PC-9 (cell line): ENCODE results near the gene ABCA7. TPM values are rescaled to one million over a fixed set of nuclear protein-coding genes. Genes with fewer than 3 reads are reported as not detected.

Experiments used
- BruUV-seq: library from RNA; stranded (reverse); fragments of 400-500 nt; replicated peaks from 2 replicates; lab custom pipeline; 2021; lab: Mats Ljungman, UMichigan
- CTCF ChIA-PET: fragments of 300-600 bp; sonication (Branson Sonifier 250); formaldehyde crosslinking; loops from one replicate; lab custom pipeline; 2022; ENCODE audit warnings: antibody characterized with exemption; lab: Charles Lee
- POLR2A ChIA-PET: fragments of 300-600 bp; sonication (Branson Sonifier 250); formaldehyde crosslinking; loops from one replicate; lab custom pipeline; 2022; ENCODE audit warnings: antibody characterized with exemption; ENCODE audit not compliant: unreplicated experiment; lab: Charles Lee
- DNase-seq, 2 experiments: peaks; one replicate each; pipeline versions ENCODE4 v3.0.0 to v3.0.0-alpha.2; 2015 to 2022; ENCODE audit warnings: mixed read lengths in 1 of 2
- H2AFZ ChIP-seq: fragments of 200-600 bp; sonication (generic); 2 replicates; pipeline ENCODE4 v1.8.1; 2017; ENCODE audit warnings: antibody characterized with exemption
- H3F3A ChIP-seq: fragments of 200-600 bp; sonication (generic); 2 replicates; pipeline ENCODE4 v1.8.1; 2017; ENCODE audit warnings: antibody characterized with exemption, mild to moderate bottlenecking, low read depth; ENCODE audit not compliant: insufficient read depth
- H3K27ac ChIP-seq: fragments of 200-600 bp; sonication (generic); 2 replicates; pipeline ENCODE4 v1.6.1; 2016; ENCODE audit warnings: mixed run types
- H3K27me3 ChIP-seq: fragments of 200-600 bp; sonication (generic); 2 replicates; pipeline ENCODE4 v1.6.1; 2016; ENCODE audit warnings: low read depth, mixed run types; ENCODE audit not compliant: insufficient read depth
- H3K36me3 ChIP-seq: fragments of 200-600 bp; sonication (generic); 2 replicates; pipeline ENCODE4 v1.6.1; 2016; ENCODE audit warnings: low read depth, mixed run types
- H3K4me1 ChIP-seq: fragments of 200-600 bp; sonication (generic); replicated peaks from 2 replicates; pipeline ENCODE4 v1.6.1; 2016; ENCODE audit warnings: mixed run types; ENCODE audit not compliant: insufficient read depth
- H3K4me2 ChIP-seq: fragments of 200-600 bp; sonication (generic); 2 replicates; pipeline ENCODE4 v1.6.1; 2017; ENCODE audit warnings: mixed run types
- H3K4me3 ChIP-seq: fragments of 200-600 bp; sonication (generic); 2 replicates; pipeline ENCODE4 v1.6.1; 2016; ENCODE audit warnings: mixed run types
- H3K79me2 ChIP-seq: fragments of 200-600 bp; sonication (generic); 2 replicates; pipeline ENCODE4 v1.6.1; 2017; ENCODE audit warnings: low read depth, mixed run types
- H3K9me2 ChIP-seq: fragments of 200-600 bp; sonication (generic); 2 replicates; pipeline ENCODE4 v1.8.1; 2017; ENCODE audit warnings: mild to moderate bottlenecking; ENCODE audit not compliant: insufficient read depth
- H3K9me3 ChIP-seq: fragments of 200-600 bp; sonication (generic); 2 replicates; pipeline ENCODE4 v1.8.1; 2016; ENCODE audit warnings: low read depth; ENCODE audit not compliant: insufficient read depth
- H4K20me1 ChIP-seq: fragments of 200-600 bp; sonication (generic); 2 replicates; pipeline ENCODE4 v1.8.1; 2017; ENCODE audit not compliant: insufficient read depth
- EZH2 ChIP-seq: fragments of 200-600 bp; sonication (generic); IDR thresholded peaks from 2 replicates; pipeline ENCODE4 v1.8.0; 2017; ENCODE audit warnings: antibody characterized with exemption, low read depth
- intact Hi-C: fragments of 100-400 bp; cut with micrococcal nuclease; formaldehyde crosslinking; loops from one replicate; pipeline ENCODE4 v1.10.0; 2022; ENCODE audit not compliant: unreplicated experiment
- total RNA-seq: library from RNA; stranded (reverse); gene quantifications from 2 replicates; pipeline ENCODE4 v1.2.3, GENCODE V29; 2021
- TF ChIP-seq, protein P1 (sequence below): fragments of 200-600 bp; sonication (generic); conservative IDR thresholded peaks from 2 replicates; pipeline ENCODE4 v1.6.1; 2017; ENCODE audit warnings: mixed run types, antibody characterized with exemption, mild to moderate bottlenecking, moderate library complexity

Gene ABCA7
- total RNA-seq, 1 experiment from 2014 or later: 29.9 TPM

GRCh38 chr19:1104311-1105007 is 64.6 kb downstream of the ABCA7 start:
- DNase-seq: peak; percentile 54 to 81
- Histone ChIP-seq H3K36me3 (no peaks in the 10 kb centered on the region), H2AFZ (no peak overlapping the region), H3K27me3 (no peaks in the 10 kb centered on the region), H3K79me2 (peaks cover 19% of the 10 kb centered on the region), H3K9me3 (peaks cover 8% of the 10 kb centered on the region; the same call in 1 of the 2 replicates), H3F3A (peaks cover 67% of the 10 kb centered on the region), H3K4me2 (peak overlapping the region; percentile 88), H3K4me1 (peaks cover 66% of the 10 kb centered on the region), H3K9me2 (no peaks in the 10 kb centered on the region), H4K20me1 (peaks cover 30% of the 10 kb centered on the region), H3K4me3 (peak overlapping the region; percentile 78), H3K27ac (peak overlapping the region; percentile 80)
- intact Hi-C loops: loop anchor here (5.0 kb wide), 2 partner anchors 37 to 78 kb away; partner anchors contain the start of gene ARHGAP45
- no TSS peak for BruUV-seq
- ChIA-PET POLR2A (interaction anchor here (0.6 to 1.0 kb wide), 7 partner anchors 56 to 478 kb away, joined by 3 to 14 read pairs (median 6); partner anchors contain the start of gene CIRBP), CTCF (no interaction called here)
- TF ChIP-seq, protein P1, sequence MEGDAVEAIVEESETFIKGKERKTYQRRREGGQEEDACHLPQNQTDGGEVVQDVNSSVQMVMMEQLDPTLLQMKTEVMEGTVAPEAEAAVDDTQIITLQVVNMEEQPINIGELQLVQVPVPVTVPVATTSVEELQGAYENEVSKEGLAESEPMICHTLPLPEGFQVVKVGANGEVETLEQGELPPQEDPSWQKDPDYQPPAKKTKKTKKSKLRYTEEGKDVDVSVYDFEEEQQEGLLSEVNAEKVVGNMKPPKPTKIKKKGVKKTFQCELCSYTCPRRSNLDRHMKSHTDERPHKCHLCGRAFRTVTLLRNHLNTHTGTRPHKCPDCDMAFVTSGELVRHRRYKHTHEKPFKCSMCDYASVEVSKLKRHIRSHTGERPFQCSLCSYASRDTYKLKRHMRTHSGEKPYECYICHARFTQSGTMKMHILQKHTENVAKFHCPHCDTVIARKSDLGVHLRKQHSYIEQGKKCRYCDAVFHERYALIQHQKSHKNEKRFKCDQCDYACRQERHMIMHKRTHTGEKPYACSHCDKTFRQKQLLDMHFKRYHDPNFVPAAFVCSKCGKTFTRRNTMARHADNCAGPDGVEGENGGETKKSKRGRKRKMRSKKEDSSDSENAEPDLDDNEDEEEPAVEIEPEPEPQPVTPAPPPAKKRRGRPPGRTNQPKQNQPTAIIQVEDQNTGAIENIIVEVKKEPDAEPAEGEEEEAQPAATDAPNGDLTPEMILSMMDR: no peak
- no peak for TF ChIP-seq EZH2

- H3K27ac ChIP-seq: peak overlapping the region; percentile 80
- H4K20me1 ChIP-seq: peaks cover 30% of the 10 kb centered on the region
- BruUV-seq: TSS peak; percentile 49
- no peaks in the 10 kb centered on the region for H3K27me3 ChIP-seq
- peaks cover 19% of the 10 kb centered on the region for H3K79me2 ChIP-seq
- H3K4me1 ChIP-seq: peaks cover 58% of the 10 kb centered on the region
- H3K36me3 ChIP-seq: no peaks in the 10 kb centered on the region
- CTCF ChIA-PET: interaction anchor here (0.5 kb wide), 1 partner anchor 48 kb away, joined by 3 read pairs; no protein-coding TSS in a partner anchor
- peaks cover under 1% of the 10 kb centered on the region; the same call in 1 of the 2 replicates for H3K9me3 ChIP-seq
- peak; percentile 38 to 44 for DNase-seq
- TF ChIP-seq, protein P1: no peak
- no peak for TF ChIP-seq EZH2
- peak overlapping the region; percentile 78 for H3K4me3 ChIP-seq
- no peaks in the 10 kb centered on the region for H3K9me2 ChIP-seq
- H3K4me2 ChIP-seq: peak overlapping the region; percentile 88
- no peak overlapping the region for H2AFZ ChIP-seq
- peaks cover 59% of the 10 kb centered on the region for H3F3A ChIP-seq
- intact Hi-C loops: no loop called here
- POLR2A ChIA-PET: no interaction called here
Observed at GRCh38 chr19:1105008-1105872, 65.3 kb downstream of the ABCA7 start.
